Adrenal gland (tissue), 12 donors: ENCODE measurements around the gene ADGRL1. TPM values are rescaled to one million over a fixed set of nuclear protein-coding genes. Genes with fewer than 3 reads are reported as not detected.
A peak's percentile ranks its signal among the peaks of the same experiment; 100 is the strongest.

Experiments used
- DNase-seq, 7 donors: peaks; one replicate each; pipeline ENCODE4 v3.0.0-alpha.2; 2019 to 2020
- H3K27ac ChIP-seq, 5 donors: fragments of 200-600 bp; sonication (generic) in 4 of 5; 1 replicate in 3 of 5; 2 replicates in 2 of 5; pipeline versions ENCODE4 v1.5.1 to v1.8.0; 2016 to 2020; ENCODE audit warnings: mild to moderate bottlenecking in 1 of 5
- H3K27me3 ChIP-seq: fragments of 200-600 bp; 2 replicates; pipeline ENCODE4 v1.8.0; 2021
- H3K36me3 ChIP-seq, 2 donors: fragments of 200-600 bp; replicated peaks in 1 of 2; 1 replicate in 1 of 2; 2 replicates in 1 of 2; pipeline versions ENCODE4 v1.5.1 to v1.8.0; 2018 to 2022
- H3K4me1 ChIP-seq, 2 donors: fragments of 200-600 bp; replicated peaks in 1 of 2; 1 replicate in 1 of 2; 2 replicates in 1 of 2; pipeline versions ENCODE4 v1.5.1 to v1.8.0; 2018 to 2021
- H3K4me3 ChIP-seq, 4 donors: fragments of 200-600 bp; sonication (generic) in 3 of 4; one replicate each; pipeline ENCODE4 v1.5.1; 2016 to 2018
- H3K9me3 ChIP-seq, 3 donors: fragments of 200-600 bp; sonication (generic) in 1 of 3; replicated peaks in 1 of 3; 1 replicate in 2 of 3; 2 replicates in 1 of 3; pipeline versions ENCODE4 v1.5.1 to v1.8.0; 2016 to 2021
- POLR2A ChIP-seq, 2 donors: fragments of 450-650 bp; IDR thresholded peaks; one replicate each; pipeline ENCODE4 v1.6.1; 2017; ENCODE audit warnings: antibody characterized with exemption in 2 of 2, mild to moderate bottlenecking in 2 of 2, moderate library complexity in 1 of 2
- WGBS, 4 donors: extraction: QIAGEN DNeasy Blood & Tissue Kit in 2 of 4; methylation state at CpG; one replicate each; pipeline versions ENCODE4 v1.1.5 to v1.1.7; 2013 to 2017; 5-methylcytosine and 5-hydroxymethylcytosine counted together
- intact Hi-C, 2 donors: fragments of 100-400 bp; cut with DNase I; formaldehyde crosslinking; loops; one replicate each; pipeline versions ENCODE4 v1.14.1 to v1.15.0; 2022 to 2023
- polyA plus RNA-seq, 3 donors: library from polyadenylated mRNA; stranded (reverse); fragments of 200-250 nt in 2 of 3; fragments of 350-450 nt in 1 of 3; fragmentation: Illumina TruSeq in 1 of 3; extraction: RNeasy Lipid Tissue Mini Kit (QIAGEN cat#74804) in 1 of 3; gene quantifications; one replicate each; pipeline ENCODE4 v1.2.3, GENCODE V29; 2013 to 2014
- total RNA-seq, 9 donors: library from RNA; depleted of rRNA in 4 of 9; stranded (reverse); fragments of >200 nt in 4 of 9; fragments of 120-200 nt in 1 of 9; fragmentation: NEBNext Ultra II Directional in 1 of 9; extraction: Animal tissue kit (Norgen Biotek cat#: 25700) in 1 of 9; gene quantifications; one replicate each; pipeline versions ENCODE4 v1.1.0 to v1.2.4, GENCODE V29; 2013 to 2023
- TF ChIP-seq, protein P1 (sequence below), 6 experiments: fragments of 450-650 bp in 4 of 6; fragments of 200-600 bp in 2 of 6; sonication (generic) in 1 of 6; IDR thresholded peaks; 1 replicate in 5 of 6; 2 replicates in 1 of 6; pipeline versions ENCODE4 v1.5.1 to v1.8.0; 2016 to 2021; ENCODE audit warnings: antibody characterized with exemption in 6 of 6, mild to moderate bottlenecking in 2 of 6, moderate library complexity in 1 of 6
- donor health status: healthy with polysubstance abuse.
- donor health status: Bipolar disorder and iron deficiency.
- donor health status: DM: yes; HTN: yes; CAD: no.
- donor health status: DM: no; HTN: no; CAD: no.
- donor health status: DM: no; HTN: no; CAD: no.
- donor health status: DM: yes; HTN: yes; CAD: no.

Gene ADGRL1
- total and polyA plus RNA-seq, 12 donors = 2.2 to 25.7 (median 13.0) TPM

GRCh38 chr19:14116918-14117578 is 88.9 kb downstream of the ADGRL1 start:
- no peaks in the 10 kb centered on the region for H3K36me3 ChIP-seq
- peak overlapping the region; percentile 32 to 100 (median 86) for H3K27ac ChIP-seq
- TF ChIP-seq POLR2A (IDR thresholded peaks at IDR 0.05) = no peak
- TF ChIP-seq, protein P1, sequence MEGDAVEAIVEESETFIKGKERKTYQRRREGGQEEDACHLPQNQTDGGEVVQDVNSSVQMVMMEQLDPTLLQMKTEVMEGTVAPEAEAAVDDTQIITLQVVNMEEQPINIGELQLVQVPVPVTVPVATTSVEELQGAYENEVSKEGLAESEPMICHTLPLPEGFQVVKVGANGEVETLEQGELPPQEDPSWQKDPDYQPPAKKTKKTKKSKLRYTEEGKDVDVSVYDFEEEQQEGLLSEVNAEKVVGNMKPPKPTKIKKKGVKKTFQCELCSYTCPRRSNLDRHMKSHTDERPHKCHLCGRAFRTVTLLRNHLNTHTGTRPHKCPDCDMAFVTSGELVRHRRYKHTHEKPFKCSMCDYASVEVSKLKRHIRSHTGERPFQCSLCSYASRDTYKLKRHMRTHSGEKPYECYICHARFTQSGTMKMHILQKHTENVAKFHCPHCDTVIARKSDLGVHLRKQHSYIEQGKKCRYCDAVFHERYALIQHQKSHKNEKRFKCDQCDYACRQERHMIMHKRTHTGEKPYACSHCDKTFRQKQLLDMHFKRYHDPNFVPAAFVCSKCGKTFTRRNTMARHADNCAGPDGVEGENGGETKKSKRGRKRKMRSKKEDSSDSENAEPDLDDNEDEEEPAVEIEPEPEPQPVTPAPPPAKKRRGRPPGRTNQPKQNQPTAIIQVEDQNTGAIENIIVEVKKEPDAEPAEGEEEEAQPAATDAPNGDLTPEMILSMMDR (IDR thresholded peaks at IDR 0.05) = no peak
- peak overlapping the region; percentile 67 to 95 (median 80) for H3K4me3 ChIP-seq
- DNase-seq = peak; percentile 55 to 78 (median 65)
- WGBS, 4 donors = 0 to 1% (median 1%) methylated on average over 12 to 33 of the region's 33 CpGs
- no peaks in the 10 kb centered on the region for H3K9me3 ChIP-seq
- H3K4me1 ChIP-seq = peaks cover 54 to 70% of the 10 kb centered on the region in 2 donors
- intact Hi-C loops = no loop called here
- H3K27me3 ChIP-seq = no peaks in the 10 kb centered on the region

GRCh38 chr19:14116525-14116917 is 89.4 kb downstream of the ADGRL1 start:
- H3K4me3 ChIP-seq = peak overlapping the region; percentile 67 to 95 (median 80)
- H3K4me1 ChIP-seq = peaks cover 59 to 75% of the 10 kb centered on the region in 2 donors
- peak overlapping the region; percentile 32 to 100 (median 86) for H3K27ac ChIP-seq
- TF ChIP-seq POLR2A (IDR thresholded peaks at IDR 0.05) = no peak
- TF ChIP-seq, protein P1 (IDR thresholded peaks at IDR 0.05) = no peak
- H3K9me3 ChIP-seq = no peaks in the 10 kb centered on the region
- intact Hi-C loops = no loop called here
- WGBS, 4 donors = 0 to 7% (median 3%) methylated on average over 6 of the region's 6 CpGs
- H3K36me3 ChIP-seq = no peaks in the 10 kb centered on the region
- H3K27me3 ChIP-seq = no peaks in the 10 kb centered on the region
- DNase-seq = no peak

DNA sequence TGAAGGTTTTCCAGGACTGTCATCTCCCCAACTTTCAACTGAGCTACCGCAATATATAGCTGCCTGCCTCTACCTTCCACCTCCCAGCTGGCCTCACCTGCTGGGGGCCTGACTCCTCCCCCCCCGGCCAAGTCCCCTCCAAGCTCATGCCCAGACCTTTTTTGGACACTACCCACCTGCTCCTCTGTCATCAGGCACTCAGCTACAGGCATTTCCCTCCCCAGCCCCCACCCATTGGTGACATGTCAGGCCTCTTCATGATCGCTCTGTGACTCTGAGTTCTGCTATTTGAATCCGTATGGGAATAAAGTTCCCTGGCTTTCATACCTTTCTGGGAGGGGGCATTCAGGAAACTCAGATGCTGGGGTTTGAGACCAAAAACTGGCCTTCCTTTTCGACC is 90.2 kb downstream of the ADGRL1 start:
- H3K27ac ChIP-seq = peak overlapping the region; percentile 32 to 100 (median 86)
- no peaks in the 10 kb centered on the region for H3K27me3 ChIP-seq
- intact Hi-C loops = no loop called here
- peak in 4 of 7 donors; percentile 45 to 58 (median 52) for DNase-seq
- peaks cover 59 to 83% of the 10 kb centered on the region in 2 donors for H3K4me1 ChIP-seq
- TF ChIP-seq, protein P1 (IDR thresholded peaks at IDR 0.05) = no peak
- TF ChIP-seq POLR2A (IDR thresholded peaks at IDR 0.05) = no peak
- H3K36me3 ChIP-seq = no peaks in the 10 kb centered on the region
- WGBS, 4 donors = 31 to 41% (median 33%) methylated on average over 5 of the region's 5 CpGs
- no peaks in the 10 kb centered on the region for H3K9me3 ChIP-seq
- H3K4me3 ChIP-seq = peak overlapping the region in 1 of 4 donors; percentile 95

- H3K9me3 ChIP-seq = no peaks in the 10 kb centered on the region
- no peaks in the 10 kb centered on the region for H3K36me3 ChIP-seq
- no peak overlapping the region for H3K4me3 ChIP-seq
- H3K27ac ChIP-seq = peak overlapping the region in 4 of 5 donors; percentile 32 to 94 (median 88)
- intact Hi-C loops = no loop called here
- DNase-seq = peak in 6 of 7 donors; percentile 68 to 84 (median 73)
- TF ChIP-seq, protein P1 (IDR thresholded peaks at IDR 0.05) = peak; percentile 29 to 61 (median 56)
- TF ChIP-seq POLR2A (IDR thresholded peaks at IDR 0.05) = no peak
- H3K27me3 ChIP-seq = no peaks in the 10 kb centered on the region
- H3K4me1 ChIP-seq = peaks cover 58 to 84% of the 10 kb centered on the region in 2 donors
- WGBS, 4 donors = 26 to 49% (median 27%) methylated on average over 8 to 9 of the region's 9 CpGs
Observed at GRCh38 chr19:14114854-14115253, 91.1 kb downstream of the ADGRL1 start.
